ENCODE measurements around the gene EME2.

DNA sequence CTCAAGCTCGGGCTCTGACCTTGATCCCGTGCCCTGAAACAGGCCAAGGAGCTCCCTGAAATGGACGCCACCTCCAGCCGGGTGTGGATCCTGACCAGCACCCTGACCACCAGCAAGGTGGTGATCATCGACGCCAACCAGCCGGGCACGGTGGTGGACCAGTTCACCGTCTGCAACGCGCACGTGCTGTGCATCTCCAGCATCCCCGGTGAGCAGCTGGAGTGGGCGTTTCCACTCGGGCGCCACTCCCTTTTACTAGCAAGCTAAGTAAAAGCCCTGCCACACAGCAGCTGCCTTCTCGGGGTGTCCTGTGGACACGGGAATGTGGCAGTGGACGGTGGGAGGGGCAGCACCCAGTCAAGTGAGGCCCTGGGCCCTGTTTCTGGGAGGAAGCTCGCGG, 7.6 kb upstream of the EME2 start:
- TF ChIP-seq, protein P1, sequence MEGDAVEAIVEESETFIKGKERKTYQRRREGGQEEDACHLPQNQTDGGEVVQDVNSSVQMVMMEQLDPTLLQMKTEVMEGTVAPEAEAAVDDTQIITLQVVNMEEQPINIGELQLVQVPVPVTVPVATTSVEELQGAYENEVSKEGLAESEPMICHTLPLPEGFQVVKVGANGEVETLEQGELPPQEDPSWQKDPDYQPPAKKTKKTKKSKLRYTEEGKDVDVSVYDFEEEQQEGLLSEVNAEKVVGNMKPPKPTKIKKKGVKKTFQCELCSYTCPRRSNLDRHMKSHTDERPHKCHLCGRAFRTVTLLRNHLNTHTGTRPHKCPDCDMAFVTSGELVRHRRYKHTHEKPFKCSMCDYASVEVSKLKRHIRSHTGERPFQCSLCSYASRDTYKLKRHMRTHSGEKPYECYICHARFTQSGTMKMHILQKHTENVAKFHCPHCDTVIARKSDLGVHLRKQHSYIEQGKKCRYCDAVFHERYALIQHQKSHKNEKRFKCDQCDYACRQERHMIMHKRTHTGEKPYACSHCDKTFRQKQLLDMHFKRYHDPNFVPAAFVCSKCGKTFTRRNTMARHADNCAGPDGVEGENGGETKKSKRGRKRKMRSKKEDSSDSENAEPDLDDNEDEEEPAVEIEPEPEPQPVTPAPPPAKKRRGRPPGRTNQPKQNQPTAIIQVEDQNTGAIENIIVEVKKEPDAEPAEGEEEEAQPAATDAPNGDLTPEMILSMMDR (IDR thresholded peaks at IDR 0.05): no peak
- TF ChIP-seq POLR2A (IDR thresholded peaks at IDR 0.05): no peak

Data from testis (tissue), 2 donors.